TTC549 (cell line): ENCODE results near the gene PRR7.
"Not testable (repeated sequence)": the region's sequence is repeated elsewhere in the genome, so short reads cannot be mapped to it uniquely, and the experiment has no call there.

Experiments used
- FAIRE-seq: peaks from 2 replicates; lab custom pipeline; 2012; peaks lifted over from hg19 to GRCh38; lab: Jason Lieb, UNC

The PRR7 gene

GRCh38 chr5:177446200-177447065 is at the start of gene PRR7:
Gene PRR7 (plus strand): TSS chr5:177446814. CDS start chr5:177455068, 8,254 bp downstream.
- no peak for FAIRE-seq

- no peak for FAIRE-seq
Observed at GRCh38 chr5:177397875-177398390, 48.7 kb upstream of the PRR7 start.

- FAIRE-seq, result no peak
Observed at GRCh38 chr5:177399997-177400868, 46.4 kb upstream of the PRR7 start, which contains the start of gene PFN3. Gene PFN3 (minus strand): TSS chr5:177400661. CDS start chr5:177400576, 85 bp downstream.

GRCh38 chr5:177402271-177403043 is 44.2 kb upstream of the PRR7 start:
- FAIRE-seq, result no peak

GRCh38 chr5:177403102-177403791 is 43.4 kb upstream of the PRR7 start:
- FAIRE-seq, result no peak

- no peak for FAIRE-seq
Observed at GRCh38 chr5:177403792-177404640, 42.6 kb upstream of the PRR7 start.

GRCh38 chr5:177404641-177405179 is 41.9 kb upstream of the PRR7 start:
- FAIRE-seq, result no peak

- no peak for FAIRE-seq
Observed at GRCh38 chr5:177405312-177405711, 41.3 kb upstream of the PRR7 start.

- no peak for FAIRE-seq
Observed at GRCh38 chr5:177405805-177406204, 40.8 kb upstream of the PRR7 start.

- no peak for FAIRE-seq
Observed at GRCh38 chr5:177409043-177409801, 37.4 kb upstream of the PRR7 start, which contains the start of gene F12. Gene F12 (minus strand): TSS chr5:177409564. CDS start chr5:177409527, 37 bp downstream.

- FAIRE-seq, result no peak
Observed at GRCh38 chr5:177410575-177410974, 36.0 kb upstream of the PRR7 start.

- no peak for FAIRE-seq
Observed at GRCh38 chr5:177412603-177413233, 33.9 kb upstream of the PRR7 start.

- FAIRE-seq, result no peak
Observed at GRCh38 chr5:177414481-177414880, 32.1 kb upstream of the PRR7 start.

- FAIRE-seq, result not testable (repeated sequence)
Observed at GRCh38 chr5:177417081-177417480, 29.5 kb upstream of the PRR7 start.

GRCh38 chr5:177419046-177419445 is 27.6 kb upstream of the PRR7 start:
- no peak for FAIRE-seq

GRCh38 chr5:177420472-177420871 is 26.1 kb upstream of the PRR7 start:
- not testable (repeated sequence) for FAIRE-seq

GRCh38 chr5:177421062-177421798 is 25.4 kb upstream of the PRR7 start:
- FAIRE-seq, result no peak

GRCh38 chr5:177423671-177424070 is 22.9 kb upstream of the PRR7 start:
- no peak for FAIRE-seq
